Caki2 (cell line): Measurements from ENCODE around the gene COL9A2. TPM values are rescaled to one million over a fixed set of nuclear protein-coding genes. Genes with fewer than 3 reads are reported as not detected.
"Not testable (repeated sequence)": the region's sequence is repeated elsewhere in the genome, so short reads cannot be mapped to it uniquely, and the experiment has no call there.

ENCODE experiments used
- DNase-seq: peaks from one replicate; pipeline ENCODE4 v3.0.0-alpha.2; 2015; ENCODE audit warnings: low read depth
- in situ Hi-C: cut with HindIII; loops from 2 replicates; pipeline ENCODE4 v1.10.0; 2016; ENCODE audit warnings: low sequenced_read_pairs, low pct_unique_long_range_greater_than_20kb, mixed read lengths
- total RNA-seq: library from RNA; depleted of rRNA; stranded (reverse); fragments of >200 nt; shearing (Covaris generic); gene quantifications from 2 replicates; pipeline ENCODE4 v1.2.3, GENCODE V29; 2014; ENCODE audit warnings: low replicate concordance

The COL9A2 gene
- total RNA-seq, 1 experiment from 2014 or later, result not detected

GRCh38 chr1:40332695-40333094, 15.6 kb upstream of the COL9A2 start:
- in situ Hi-C loops, result no loop called here
- DNase-seq, result no peak

DNA sequence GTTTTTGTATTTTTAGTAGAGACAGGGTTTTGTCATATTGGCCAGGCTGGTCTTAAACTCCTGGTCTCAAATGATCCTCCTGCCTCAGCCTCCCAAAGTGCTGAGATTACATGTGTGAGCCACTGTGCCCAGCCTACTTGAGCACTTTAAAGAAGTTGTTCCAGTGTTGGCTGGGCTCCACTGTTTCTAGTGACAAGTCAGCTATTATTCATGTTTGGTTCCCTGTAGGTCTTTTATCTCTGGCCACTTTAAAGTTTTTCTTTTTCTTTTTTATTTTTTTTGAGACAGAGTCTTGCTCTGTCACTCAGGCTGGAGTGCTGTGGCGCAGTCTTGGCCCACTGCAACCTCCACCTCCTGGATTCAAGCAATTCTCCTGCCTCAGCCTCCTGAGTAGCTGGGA, 14.3 kb upstream of the COL9A2 start:
- DNase-seq, in situ Hi-C loops: not testable (repeated sequence)

DNA sequence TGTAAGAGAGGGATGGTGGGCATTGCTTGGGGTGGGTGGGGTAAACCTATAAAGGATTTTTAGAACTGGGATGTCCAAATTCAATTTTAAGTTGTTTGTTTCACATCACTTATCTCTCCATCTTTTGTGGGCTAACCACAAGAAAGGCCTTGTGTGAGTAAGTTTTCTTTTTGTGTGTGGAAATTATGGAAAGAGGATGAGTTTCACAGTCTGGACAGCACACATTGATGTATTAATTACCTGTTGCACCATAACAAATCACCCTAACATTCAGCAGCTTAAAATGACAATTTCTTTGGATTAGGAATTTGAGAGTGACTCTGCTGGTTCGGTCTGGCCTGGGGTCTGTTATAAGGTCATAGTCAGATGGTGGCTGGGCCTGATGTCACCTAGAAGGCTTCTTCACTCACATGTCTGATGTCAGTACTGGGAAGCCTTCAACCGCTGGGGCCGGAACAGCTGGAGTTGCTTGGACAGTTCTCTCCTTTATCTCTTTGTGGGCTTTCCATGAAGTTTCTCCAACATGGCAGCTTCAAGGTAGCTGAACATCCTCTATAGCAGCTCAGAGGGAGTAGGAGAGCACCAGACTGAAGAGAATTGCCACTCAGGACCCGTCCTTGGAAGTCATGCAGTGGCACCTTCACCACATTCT, 2.0 kb upstream of the COL9A2 start:
- in situ Hi-C loops, result no loop called here
- no peak for DNase-seq

DNA sequence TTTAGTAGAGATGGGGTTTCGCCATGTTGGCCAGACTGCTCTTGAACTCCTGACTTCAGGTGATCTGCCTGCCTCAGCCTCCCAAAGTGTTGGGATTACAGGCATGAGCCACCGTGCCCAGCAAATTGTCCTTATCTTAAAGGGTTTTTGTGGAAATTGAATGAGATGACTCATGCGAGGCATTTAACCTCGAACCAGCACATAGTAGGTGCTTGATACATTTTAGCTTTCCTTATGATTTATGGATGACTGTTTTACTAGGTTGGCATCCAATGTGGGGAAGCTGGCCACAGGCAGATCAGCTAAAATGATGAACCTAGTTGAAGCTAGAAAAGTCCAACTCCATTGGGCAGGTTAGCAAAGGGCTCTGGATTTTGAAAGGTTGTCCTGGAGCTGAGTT, 1.4 kb upstream of the COL9A2 start:
- in situ Hi-C loops, result no loop called here
- no peak for DNase-seq

DNA sequence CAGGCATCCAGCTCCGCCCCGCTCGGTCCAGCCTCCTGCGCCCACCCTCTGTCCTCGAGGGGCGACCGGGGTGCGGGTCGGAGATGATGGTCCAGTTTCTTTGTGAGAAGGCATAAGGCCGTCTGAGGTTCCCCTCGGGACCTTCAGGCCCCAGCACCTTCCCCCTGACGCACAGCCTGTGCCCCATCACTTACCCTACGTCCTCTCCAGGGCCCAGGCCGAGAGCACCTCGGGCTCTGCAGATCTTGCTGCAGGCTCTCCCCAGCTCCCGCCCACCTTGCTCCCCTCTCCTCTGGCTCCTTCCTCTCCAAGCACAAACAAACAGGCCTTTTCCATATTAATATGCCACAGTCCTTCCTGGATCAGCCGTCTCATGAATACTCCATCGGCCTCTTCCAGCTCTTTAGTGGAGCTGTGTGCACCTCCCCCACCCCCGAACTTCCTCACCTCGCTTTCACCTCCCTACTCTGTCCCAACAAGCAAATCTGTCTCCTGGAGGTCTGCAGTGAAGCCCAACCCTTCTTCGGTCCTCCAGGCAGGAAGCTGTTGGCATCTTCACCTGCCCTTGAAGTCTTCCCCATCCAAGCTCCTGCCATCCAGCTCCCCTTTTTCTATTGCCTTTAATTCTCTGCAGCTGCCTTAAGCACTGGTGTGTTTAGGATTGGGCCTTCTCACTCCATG, 448 bp upstream of the COL9A2 start:
- in situ Hi-C loops, result no loop called here

GRCh38 chr1:40315795-40316594, 1.1 kb downstream of the COL9A2 start:
- in situ Hi-C loops, result no loop called here
- DNase-seq, result no peak

More for the DNA sequence above, 448 bp upstream of the COL9A2 start:
- DNase-seq, result no peak

- in situ Hi-C loops, result no loop called here
- no peak for DNase-seq
Observed at GRCh38 chr1:40315239-40315794, 1.8 kb downstream of the COL9A2 start.

- DNase-seq, result no peak
- in situ Hi-C loops, result no loop called here
Observed at GRCh38 chr1:40314721-40315238, 2.3 kb downstream of the COL9A2 start.

GRCh38 chr1:40313958-40314720, 2.9 kb downstream of the COL9A2 start:
- in situ Hi-C loops, result no loop called here
- DNase-seq, result no peak

DNA sequence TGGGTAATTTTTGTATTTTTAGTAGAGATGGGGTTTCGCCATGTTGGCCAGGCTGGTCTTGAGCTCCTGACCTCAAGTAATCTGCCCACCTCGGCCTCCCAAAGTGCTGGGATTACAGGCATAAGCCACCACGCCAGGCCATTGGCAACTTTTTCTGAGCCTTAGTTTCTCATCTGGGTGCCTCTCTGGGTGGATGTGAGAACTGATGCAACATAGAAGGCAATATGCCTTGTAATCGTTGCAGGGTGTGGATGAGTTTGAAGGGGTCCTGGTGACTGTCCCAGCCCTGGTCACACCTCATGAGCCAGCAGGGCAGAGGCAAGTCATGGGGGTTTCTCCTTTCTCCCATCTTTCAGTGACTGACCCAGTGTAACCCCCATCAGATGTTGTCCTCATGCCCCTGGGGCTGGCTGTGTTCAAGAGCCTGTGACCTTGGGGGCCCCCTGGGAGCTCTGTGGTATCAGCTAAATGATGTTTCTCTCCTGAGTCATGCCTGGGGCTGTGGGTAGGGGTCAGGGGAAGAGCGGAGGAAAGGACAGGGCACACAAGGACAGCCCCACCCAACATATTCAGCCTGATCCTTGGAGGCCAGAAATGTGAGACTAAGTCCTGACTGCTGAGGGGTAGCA, 3.6 kb downstream of the COL9A2 start:
- in situ Hi-C loops, result no loop called here
- no peak for DNase-seq

DNA sequence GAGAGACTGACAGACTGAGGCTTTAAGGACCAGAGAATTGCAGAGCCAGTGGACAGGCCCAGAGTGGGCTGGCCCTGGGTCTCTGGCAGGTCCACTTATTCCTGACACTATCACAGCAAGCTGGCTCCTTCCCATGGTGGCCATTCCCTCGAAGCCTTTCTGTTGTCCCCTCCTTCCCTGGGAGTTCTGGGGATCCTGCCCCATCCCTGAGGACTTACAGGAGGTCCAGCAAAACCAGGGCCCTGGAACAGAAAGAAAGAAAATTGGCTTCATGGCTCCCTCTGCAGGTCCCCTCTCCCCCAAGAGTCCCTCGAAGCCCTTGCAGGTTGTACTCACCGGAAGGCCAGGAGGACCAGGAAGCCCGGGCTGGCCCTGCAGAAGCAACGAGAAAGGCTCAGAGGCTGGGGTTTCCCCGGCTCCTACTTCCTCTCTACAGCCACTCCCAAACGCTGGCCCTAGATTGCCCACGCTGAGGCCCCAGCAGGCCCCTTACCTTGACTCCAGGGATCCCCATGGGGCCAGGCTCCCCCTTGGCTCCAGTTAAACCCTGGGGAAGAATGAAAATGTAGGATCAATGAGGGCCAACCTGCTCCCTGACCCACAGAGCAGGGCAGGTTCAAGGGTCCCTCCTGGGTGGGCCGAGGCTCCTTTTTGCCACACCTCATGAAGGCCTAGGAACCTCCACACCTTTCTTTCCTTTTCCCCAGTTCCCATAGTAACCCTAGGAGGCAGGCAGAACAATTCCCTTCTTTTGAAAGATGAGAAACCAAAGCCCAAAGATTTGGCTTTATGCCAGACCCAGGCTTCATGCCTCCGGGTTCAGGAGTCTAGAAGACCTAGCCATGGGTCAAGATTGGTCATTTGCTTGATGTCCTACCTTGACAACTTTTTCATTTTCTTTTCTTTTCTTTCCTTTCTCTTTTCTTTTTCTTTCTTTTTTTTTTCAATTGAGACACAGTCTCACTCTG, 4.6 kb downstream of the COL9A2 start:
- no peak for DNase-seq
- in situ Hi-C loops, result no loop called here

- in situ Hi-C loops, result no loop called here
- DNase-seq, result no peak
Observed at GRCh38 chr1:40311692-40312091, 5.4 kb downstream of the COL9A2 start.

GRCh38 chr1:40310983-40311642, 6.0 kb downstream of the COL9A2 start:
- in situ Hi-C loops, result no loop called here
- DNase-seq, result no peak

- in situ Hi-C loops, result no loop called here
- DNase-seq, result no peak
Observed at GRCh38 chr1:40310129-40310461, 7.0 kb downstream of the COL9A2 start.

DNA sequence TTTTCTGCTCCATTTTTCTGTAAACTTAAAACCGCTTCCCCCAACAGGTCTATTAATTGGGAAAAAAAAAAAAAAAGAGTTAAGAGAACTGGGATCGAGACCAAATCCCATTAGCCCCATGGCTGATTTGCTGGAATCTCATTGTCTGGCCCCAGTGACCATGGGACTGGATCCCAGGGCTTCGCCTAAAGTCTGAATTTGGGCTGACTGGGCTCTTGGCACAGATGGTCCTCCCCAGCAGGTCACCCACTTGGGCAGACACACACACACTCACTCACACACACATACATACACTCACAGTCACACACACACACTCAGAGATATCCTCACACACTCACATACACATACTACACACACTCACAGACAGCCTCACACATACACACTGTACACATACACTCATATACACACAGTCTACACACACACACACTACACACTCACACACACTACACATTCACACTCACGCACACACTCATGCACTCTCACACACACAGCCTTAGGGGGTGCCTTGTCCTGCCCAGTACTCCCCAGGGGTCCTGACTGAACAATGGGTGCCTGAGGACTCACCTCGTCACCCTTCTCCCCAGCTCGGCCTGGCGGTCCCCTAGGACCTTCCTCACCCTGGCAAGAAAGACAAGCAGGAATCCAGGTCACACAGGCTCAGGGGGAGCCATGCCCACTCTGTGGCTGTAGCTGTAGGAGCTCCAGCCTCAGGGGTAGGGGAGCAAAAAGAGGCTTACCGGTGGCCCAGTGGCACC, 7.5 kb downstream of the COL9A2 start:
- in situ Hi-C loops, result no loop called here
- DNase-seq, result no peak
